GM12878 (cell line): ENCODE measurements around the gene PKLR. TPM values are rescaled to one million over a fixed set of nuclear protein-coding genes. Genes with fewer than 3 reads are reported as not detected.
A peak's percentile ranks its signal among the peaks of the same experiment; 100 is the strongest.

Experiments used
- ATAC-seq: fragments of 200-7000 bp; cut with Tn5 transposase; 3 replicates; pipeline ENCODE4 v1.9.1; 2020; ENCODE audit warnings: mild to moderate bottlenecking, moderate library complexity
- BruUV-seq: library from RNA; stranded (reverse); fragments of 400-500 nt; replicated peaks from 2 replicates; lab custom pipeline; 2021; lab: Mats Ljungman, UMichigan
- CTCF ChIA-PET: fragments of 300-600 bp; sonication (Branson Sonifier 250); formaldehyde crosslinking; extraction: SDS; loops from one replicate; lab custom pipeline; 2021; ENCODE audit warnings: inconsistent platforms; lab: Yijun Ruan, JAX
- POLR2A ChIA-PET: fragments of 350-600 bp; formaldehyde crosslinking; extraction: SDS; loops from one replicate; lab custom pipeline; 2021; ENCODE audit warnings: inconsistent platforms; lab: Charles Lee
- RAD21 ChIA-PET: fragments of 300-600 bp; sonication (Branson Sonifier 250); formaldehyde crosslinking; loops from one replicate; lab custom pipeline; 2023; ENCODE audit warnings: antibody characterized with exemption; ENCODE audit not compliant: unreplicated experiment; lab: Charles Lee
- SMC1A ChIA-PET: fragments of 300-600 bp; sonication (Branson Sonifier 250); formaldehyde crosslinking; loops from one replicate; lab custom pipeline; 2023; ENCODE audit not compliant: unreplicated experiment, uncharacterized antibody; lab: Charles Lee
- DNase-seq: peaks from one replicate; pipeline ENCODE4 v3.0.0-alpha.2; 2011; ENCODE audit warnings: low read depth, low spot score
- FAIRE-seq: peaks from 3 replicates; lab custom pipeline; 2011; peaks lifted over from hg19 to GRCh38; lab: Jason Lieb, UNC
- H2AFZ ChIP-seq: 2 replicates; pipeline ENCODE4 v1.6.0; 2011; ENCODE audit warnings: low read depth, low read length, control low read depth; ENCODE audit not compliant: control insufficient read depth
- H3K27ac ChIP-seq: 2 replicates; pipeline ENCODE4 v1.5.1; 2011; ENCODE audit warnings: control low read depth; ENCODE audit not compliant: control insufficient read depth, insufficient read depth
- H3K27me3 ChIP-seq, 2 experiments: replicated peaks in 1 of 2; 2 replicates each; pipeline versions ENCODE4 v1.6.0 to v1.6.1; 2011; ENCODE audit warnings: low read length in 1 of 2; ENCODE audit not compliant: control insufficient read depth in 2 of 2, insufficient read depth in 2 of 2
- H3K36me3 ChIP-seq, 2 experiments: 2 replicates each; pipeline ENCODE4 v1.5.1; 2011; ENCODE audit warnings: low read length in 1 of 2; ENCODE audit not compliant: control insufficient read depth in 2 of 2, insufficient read depth in 2 of 2
- H3K4me1 ChIP-seq: 2 replicates; pipeline ENCODE4 v1.6.1; 2011; ENCODE audit warnings: mild to moderate bottlenecking, low read length, moderate library complexity, mixed read lengths; ENCODE audit not compliant: control insufficient read depth, insufficient read depth
- H3K4me2 ChIP-seq: 2 replicates; pipeline ENCODE4 v1.6.0; 2011; ENCODE audit warnings: control low read depth; ENCODE audit not compliant: control insufficient read depth, insufficient read depth
- H3K4me3 ChIP-seq: fragments of 200-600 bp; sonication (generic); 2 replicates; pipeline ENCODE4 v1.5.1; 2016
- H3K79me2 ChIP-seq: 2 replicates; pipeline ENCODE4 v1.6.0; 2011; ENCODE audit warnings: low read length; ENCODE audit not compliant: control insufficient read depth, insufficient read depth
- H3K9ac ChIP-seq: 2 replicates; pipeline ENCODE4 v1.8.0; 2011; ENCODE audit warnings: low read length, control low read depth, mixed read lengths; ENCODE audit not compliant: control insufficient read depth, insufficient read depth
- H3K9me3 ChIP-seq: replicated peaks from 3 replicates; pipeline ENCODE4 v1.5.1; 2011; ENCODE audit warnings: mild to moderate bottlenecking, low read length; ENCODE audit not compliant: control insufficient read depth, insufficient read depth
- H4K20me1 ChIP-seq: 2 replicates; pipeline ENCODE4 v1.6.0; 2011; ENCODE audit not compliant: control insufficient read depth, insufficient read depth
- ATF7 ChIP-seq: fragments of 450-650 bp; IDR thresholded peaks from 2 replicates; pipeline ENCODE4 v1.6.1; 2016; ENCODE audit warnings: low read depth, mild to moderate bottlenecking
- FOXK2 ChIP-seq: fragments of 450-650 bp; IDR thresholded peaks from 2 replicates; pipeline ENCODE4 v1.6.1; 2017; ENCODE audit warnings: mild to moderate bottlenecking, moderate library complexity
- GATAD2B ChIP-seq: fragments of 450-650 bp; conservative IDR thresholded peaks from 2 replicates; pipeline ENCODE4 v1.6.1; 2017; ENCODE audit warnings: low read depth, mild to moderate bottlenecking, moderate library complexity
- HDAC2 ChIP-seq: fragments of 200-600 bp; sonication (generic); IDR thresholded peaks from 2 replicates; pipeline ENCODE4 v1.6.1; 2017
- LARP7 ChIP-seq: fragments of 450-650 bp; IDR thresholded peaks from 2 replicates; pipeline ENCODE4 v1.6.1; 2017; ENCODE audit warnings: mild to moderate bottlenecking
- MEF2A ChIP-seq: IDR thresholded peaks from 2 replicates; pipeline ENCODE4 v1.6.1; 2011; ENCODE audit warnings: low read depth, mild to moderate bottlenecking, low read length, moderate library complexity; ENCODE audit not compliant: insufficient read depth
- PML ChIP-seq: IDR thresholded peaks from 2 replicates; pipeline ENCODE4 v1.6.1; 2012; ENCODE audit warnings: low read length, inconsistent platforms
- POLR2AphosphoS2 ChIP-seq: IDR thresholded peaks from 2 replicates; pipeline ENCODE4 v1.6.1; 2011; ENCODE audit warnings: low read depth, mild to moderate bottlenecking, low read length, improper control_type of control experiment, moderate library complexity
- SMAD1 ChIP-seq: fragments of 450-650 bp; IDR thresholded peaks from 2 replicates; pipeline ENCODE4 v1.6.1; 2018; ENCODE audit warnings: mild to moderate bottlenecking, low read depth; ENCODE audit not compliant: partially characterized antibody
- SP1 ChIP-seq: IDR thresholded peaks from one replicate; pipeline ENCODE4 v1.6.1; 2011; ENCODE audit warnings: low read depth, low read length
- SREBF1 ChIP-seq: IDR thresholded peaks from 2 replicates; pipeline ENCODE4 v1.6.1; 2012; ENCODE audit warnings: mild to moderate bottlenecking, low read length
- YY1 ChIP-seq: IDR thresholded peaks from 2 replicates; pipeline ENCODE4 v1.6.1; 2011; ENCODE audit warnings: low read depth, mild to moderate bottlenecking, low read length
- ZNF24 ChIP-seq: fragments of 450-650 bp; IDR thresholded peaks from 2 replicates; pipeline ENCODE4 v1.6.1; 2017; ENCODE audit warnings: antibody characterized with exemption, mild to moderate bottlenecking
- ZNF384 ChIP-seq: IDR thresholded peaks from 2 replicates; pipeline ENCODE4 v1.6.1; 2012; ENCODE audit warnings: low read depth, mild to moderate bottlenecking, low read length, improper control_type of control experiment, borderline replicate concordance
- WGBS: methylation state at CpG from one replicate; pipeline ENCODE4 v1.1.6; 2016; ENCODE audit warnings: low lambda C conversion rate; ENCODE audit not compliant: insufficient replicate concordance, insufficient coverage; ENCODE audit errors: missing lambda C conversion rate; 5-methylcytosine and 5-hydroxymethylcytosine counted together
- in situ Hi-C: fragments of 300-500 bp; cut with MboI; formaldehyde crosslinking; loops from 9 replicates; pipeline ENCODE4 v1.14.3; 2018; ENCODE audit warnings: mixed read lengths
- intact Hi-C: fragments of 100-400 bp; cut with micrococcal nuclease; formaldehyde crosslinking; loops from one replicate; pipeline ENCODE4 v1.14.2; 2022; ENCODE audit not compliant: unreplicated experiment
- polyA plus RNA-seq, 11 experiments: library from polyadenylated mRNA; depleted of rRNA in 4 of 11; unstranded in 6 of 11; stranded (reverse) in 5 of 11; fragments of >200 nt; fragmentation: Nextera tagmentation in 4 of 11; fragmentation: Illumina TruSeq in 1 of 11; extraction: Ambion mirVana in 4 of 11; extraction: Trizol in 1 of 11; gene quantifications; 1 replicate in 1 of 11; 2 replicates in 10 of 11; pipeline versions ENCODE4 v1.2.1 to v1.2.3, GENCODE V29; 2011 to 2016; ENCODE audit warnings: inconsistent platforms in 2 of 11, missing spikeins in 2 of 11, low read depth in 1 of 11
- total RNA-seq, 4 experiments: library from RNA; depleted of rRNA in 3 of 4; stranded (reverse); fragments of >200 nt in 3 of 4; fragmentation: Illumina TruSeq in 1 of 4; extraction: Trizol in 1 of 4; gene quantifications; 2 replicates each; pipeline versions ENCODE4 v1.2.1 to v1.2.3, GENCODE V29; 2013 to 2021
- TF ChIP-seq, protein P1 (sequence below): IDR thresholded peaks from 2 replicates; pipeline ENCODE4 v1.6.1; 2012; ENCODE audit warnings: mild to moderate bottlenecking, low read depth, low read length
- TF ChIP-seq, protein P2 (sequence below): IDR thresholded peaks from 2 replicates; pipeline ENCODE4 v1.6.1; 2011; ENCODE audit warnings: borderline replicate concordance, low read depth, mild to moderate bottlenecking, moderate library complexity, mixed read lengths, low read length; ENCODE audit not compliant: insufficient read depth; ENCODE audit errors: extremely low read length
- TF ChIP-seq, protein P3 (sequence below), 3 experiments: IDR thresholded peaks in 2 of 3; conservative IDR thresholded peaks in 1 of 3; 2 replicates each; pipeline ENCODE4 v1.5.1; 2011; ENCODE audit warnings: low read depth in 3 of 3, low read length in 3 of 3, mild to moderate bottlenecking in 3 of 3, control low read depth in 2 of 3, moderate library complexity in 2 of 3, inconsistent platforms in 1 of 3, mixed read lengths in 1 of 3; ENCODE audit not compliant: control insufficient read depth in 2 of 3, insufficient read depth in 1 of 3; ENCODE audit errors: extremely low read depth in 1 of 3

The PKLR gene
- total and polyA plus RNA-seq, 10 of the 15 experiments (the other 5 are each of a cell fraction or from before 2014, with no cell fraction given) = 0.04 to 0.15 (median 0.08) TPM; not detected in 7

DNA sequence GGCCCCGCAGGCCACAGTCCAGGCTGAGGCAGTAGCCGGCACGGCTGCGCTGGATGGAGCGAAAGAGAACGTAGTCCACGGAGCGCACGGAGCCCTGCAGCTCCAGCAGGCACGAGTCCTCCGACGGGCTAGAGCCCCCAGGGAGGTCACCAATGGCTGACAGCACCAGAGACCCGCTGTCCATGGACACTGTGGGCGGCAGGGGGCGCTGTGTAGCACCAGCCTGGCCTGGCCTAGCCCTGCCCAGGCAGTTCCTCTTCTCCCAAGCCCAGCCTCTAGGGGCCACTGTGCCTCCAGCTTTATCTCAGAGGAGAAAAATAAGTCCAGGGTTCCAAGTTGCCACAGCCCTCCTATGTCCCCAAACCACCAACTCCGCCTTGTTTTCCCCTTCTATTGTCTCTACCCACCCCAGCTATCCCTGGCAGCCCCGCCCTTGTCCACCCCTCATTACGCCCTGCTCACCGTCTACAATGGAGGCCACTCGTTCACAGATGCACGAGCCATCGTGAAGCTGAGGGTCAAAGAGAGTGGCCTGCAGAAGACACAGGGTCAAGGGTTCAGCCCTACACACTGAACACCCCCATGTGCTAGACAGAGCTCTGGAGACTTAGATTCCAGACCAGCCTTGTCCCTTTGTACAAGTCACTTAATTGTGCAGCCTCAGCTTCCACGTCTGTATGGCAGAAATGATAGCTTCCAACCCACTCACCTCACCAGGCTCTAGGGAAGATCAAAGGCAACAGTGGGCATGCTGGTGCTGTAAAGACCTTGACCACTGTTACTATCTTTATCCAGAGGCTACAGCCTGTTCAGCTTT is 50.4 kb downstream of the PKLR start:
- Histone ChIP-seq H4K20me1 (no peaks in the 10 kb centered on the region), H3K27ac (peak overlapping the region; percentile 38), H3K79me2 (peaks cover 7% of the 10 kb centered on the region), H2AFZ (peak overlapping the region; percentile 75), H3K4me3 (peak overlapping the region; percentile 72), H3K27me3 (no peaks in the 10 kb centered on the region), H3K36me3 (no peaks in the 10 kb centered on the region), H3K4me2 (peak overlapping the region; percentile 96), H3K4me1 (peaks cover 13% of the 10 kb centered on the region), H3K9me3 (no peaks in the 10 kb centered on the region), H3K9ac (peak overlapping the region; percentile 63)
- FAIRE-seq = peak; percentile 100
- SMC1A ChIA-PET = interaction anchor here (0.6 to 4.7 kb wide), 28 partner anchors 9 to 606 kb away, joined by 3 to 57 read pairs (median 4); partner anchors contain the start of genes CLK2, FDPS, GON4L and RUSC1
- RAD21 ChIA-PET = interaction anchor here (0.5 to 5.2 kb wide), 24 partner anchors 7 to 815 kb away, joined by 3 to 81 read pairs (median 4); partner anchors contain the start of genes CLK2, FDPS, HCN3 and MTX1
- intact Hi-C loops = loop anchor here (1.0 to 2.0 kb wide), 3 partner anchors 72 to 342 kb away; no protein-coding TSS in a partner anchor
- POLR2A ChIA-PET = interaction anchor here (0.5 to 2.9 kb wide), 15 partner anchors 8 to 574 kb away, joined by 3 to 23 read pairs (median 4); partner anchors contain the start of genes CLK2, FDPS and SCAMP3
- WGBS = 21% methylated on average over 23 of the region's 23 CpGs
- BruUV-seq = no TSS peak
- peak; percentile 57 for DNase-seq
- in situ Hi-C loops = no loop called here
- CTCF ChIA-PET = interaction anchor here (0.5 to 9.6 kb wide), 69 partner anchors 10 to 683 kb away, joined by 3 to 225 read pairs (median 5); partner anchors contain the start of genes CLK2, FDPS, HCN3 and KHDC4
- peak; percentile 97 for ATAC-seq
- TF ChIP-seq GATAD2B = peak; percentile 93
- TF ChIP-seq HDAC2 = no peak
- no peak for TF ChIP-seq MEF2A
- no peak for TF ChIP-seq PML
- TF ChIP-seq SREBF1 = no peak
- peak; percentile 71; the same call in 1 of the 2 replicates for TF ChIP-seq POLR2AphosphoS2
- TF ChIP-seq ATF7 = no peak
- TF ChIP-seq ZNF24 = no peak
- no peak for TF ChIP-seq ZNF384
- no peak for TF ChIP-seq SMAD1
- TF ChIP-seq YY1 = peak; percentile 97
- peak; percentile 45 for TF ChIP-seq SP1
- TF ChIP-seq, protein P1, sequence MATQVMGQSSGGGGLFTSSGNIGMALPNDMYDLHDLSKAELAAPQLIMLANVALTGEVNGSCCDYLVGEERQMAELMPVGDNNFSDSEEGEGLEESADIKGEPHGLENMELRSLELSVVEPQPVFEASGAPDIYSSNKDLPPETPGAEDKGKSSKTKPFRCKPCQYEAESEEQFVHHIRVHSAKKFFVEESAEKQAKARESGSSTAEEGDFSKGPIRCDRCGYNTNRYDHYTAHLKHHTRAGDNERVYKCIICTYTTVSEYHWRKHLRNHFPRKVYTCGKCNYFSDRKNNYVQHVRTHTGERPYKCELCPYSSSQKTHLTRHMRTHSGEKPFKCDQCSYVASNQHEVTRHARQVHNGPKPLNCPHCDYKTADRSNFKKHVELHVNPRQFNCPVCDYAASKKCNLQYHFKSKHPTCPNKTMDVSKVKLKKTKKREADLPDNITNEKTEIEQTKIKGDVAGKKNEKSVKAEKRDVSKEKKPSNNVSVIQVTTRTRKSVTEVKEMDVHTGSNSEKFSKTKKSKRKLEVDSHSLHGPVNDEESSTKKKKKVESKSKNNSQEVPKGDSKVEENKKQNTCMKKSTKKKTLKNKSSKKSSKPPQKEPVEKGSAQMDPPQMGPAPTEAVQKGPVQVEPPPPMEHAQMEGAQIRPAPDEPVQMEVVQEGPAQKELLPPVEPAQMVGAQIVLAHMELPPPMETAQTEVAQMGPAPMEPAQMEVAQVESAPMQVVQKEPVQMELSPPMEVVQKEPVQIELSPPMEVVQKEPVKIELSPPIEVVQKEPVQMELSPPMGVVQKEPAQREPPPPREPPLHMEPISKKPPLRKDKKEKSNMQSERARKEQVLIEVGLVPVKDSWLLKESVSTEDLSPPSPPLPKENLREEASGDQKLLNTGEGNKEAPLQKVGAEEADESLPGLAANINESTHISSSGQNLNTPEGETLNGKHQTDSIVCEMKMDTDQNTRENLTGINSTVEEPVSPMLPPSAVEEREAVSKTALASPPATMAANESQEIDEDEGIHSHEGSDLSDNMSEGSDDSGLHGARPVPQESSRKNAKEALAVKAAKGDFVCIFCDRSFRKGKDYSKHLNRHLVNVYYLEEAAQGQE = no peak
- TF ChIP-seq, protein P2, sequence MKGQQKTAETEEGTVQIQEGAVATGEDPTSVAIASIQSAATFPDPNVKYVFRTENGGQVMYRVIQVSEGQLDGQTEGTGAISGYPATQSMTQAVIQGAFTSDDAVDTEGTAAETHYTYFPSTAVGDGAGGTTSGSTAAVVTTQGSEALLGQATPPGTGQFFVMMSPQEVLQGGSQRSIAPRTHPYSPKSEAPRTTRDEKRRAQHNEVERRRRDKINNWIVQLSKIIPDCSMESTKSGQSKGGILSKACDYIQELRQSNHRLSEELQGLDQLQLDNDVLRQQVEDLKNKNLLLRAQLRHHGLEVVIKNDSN = no peak
- TF ChIP-seq, protein P3, sequence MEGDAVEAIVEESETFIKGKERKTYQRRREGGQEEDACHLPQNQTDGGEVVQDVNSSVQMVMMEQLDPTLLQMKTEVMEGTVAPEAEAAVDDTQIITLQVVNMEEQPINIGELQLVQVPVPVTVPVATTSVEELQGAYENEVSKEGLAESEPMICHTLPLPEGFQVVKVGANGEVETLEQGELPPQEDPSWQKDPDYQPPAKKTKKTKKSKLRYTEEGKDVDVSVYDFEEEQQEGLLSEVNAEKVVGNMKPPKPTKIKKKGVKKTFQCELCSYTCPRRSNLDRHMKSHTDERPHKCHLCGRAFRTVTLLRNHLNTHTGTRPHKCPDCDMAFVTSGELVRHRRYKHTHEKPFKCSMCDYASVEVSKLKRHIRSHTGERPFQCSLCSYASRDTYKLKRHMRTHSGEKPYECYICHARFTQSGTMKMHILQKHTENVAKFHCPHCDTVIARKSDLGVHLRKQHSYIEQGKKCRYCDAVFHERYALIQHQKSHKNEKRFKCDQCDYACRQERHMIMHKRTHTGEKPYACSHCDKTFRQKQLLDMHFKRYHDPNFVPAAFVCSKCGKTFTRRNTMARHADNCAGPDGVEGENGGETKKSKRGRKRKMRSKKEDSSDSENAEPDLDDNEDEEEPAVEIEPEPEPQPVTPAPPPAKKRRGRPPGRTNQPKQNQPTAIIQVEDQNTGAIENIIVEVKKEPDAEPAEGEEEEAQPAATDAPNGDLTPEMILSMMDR (IDR thresholded peaks at IDR 0.05 in 2 of 3, conservative IDR thresholded peaks at IDR 0.05 in 1 of 3; ENCODE audit: control insufficient read depth in 2 of 3, extremely low read depth in 1 of 3, insufficient read depth in 1 of 3, low read depth in 3 of 3, low read length in 3 of 3) = peak; percentile 100; a peak in 5 of 6 replicates
- TF ChIP-seq LARP7 = peak; percentile 80; the same call in 1 of the 2 replicates
- no peak for TF ChIP-seq FOXK2
